AG04449 (cell line): ENCODE measurements around the gene ADAMTS14.
"Not testable (repeated sequence)": the region's sequence is repeated elsewhere in the genome, so short reads cannot be mapped to it uniquely, and the experiment has no call there.

Experiments
- CTCF ChIA-PET: fragments of 350-600 bp; formaldehyde crosslinking; extraction: SDS; loops from one replicate; lab custom pipeline; 2021; ENCODE audit warnings: antibody characterized with exemption; lab: Yijun Ruan, JAX
- POLR2A ChIA-PET: fragments of 400-600, 350-600 bp; formaldehyde crosslinking; extraction: SDS; loops from one replicate; lab custom pipeline; 2020; ENCODE audit warnings: antibody characterized with exemption, inconsistent platforms; lab: Yijun Ruan, JAX
- DNase-seq: peaks from one replicate; pipeline ENCODE4 v3.0.0-alpha.2; 2010; ENCODE audit warnings: low read depth, low spot score
- H3K4me3 ChIP-seq: 2 replicates; pipeline ENCODE4 v1.5.1; 2011; ENCODE audit warnings: low read depth, mild to moderate bottlenecking, control low read depth, low read length
- CTCF ChIP-seq: IDR thresholded peaks from one replicate; pipeline ENCODE4 v1.5.1; 2011; ENCODE audit warnings: mild to moderate bottlenecking, moderate library complexity, low read length, control low read depth, inconsistent platforms; ENCODE audit not compliant: insufficient read depth; ENCODE audit errors: missing control alignments

The ADAMTS14 gene

GRCh38 chr10:70672165-70673042, at the start of gene ADAMTS14:
Gene ADAMTS14 (plus strand): TSS chr10:70672506. CDS start chr10:70672803, 297 bp downstream.
- ChIA-PET POLR2A (no interaction called here), CTCF (interaction anchor here (0.8 to 1.4 kb wide), 3 partner anchors 10 to 81 kb away, joined by 3 read pairs; no protein-coding TSS in a partner anchor)
- no peak for DNase-seq
- H3K4me3 ChIP-seq = peak within 1 kb of the TSS; percentile 60
- no peak for TF ChIP-seq CTCF

GRCh38 chr10:70622541-70622940, 49.8 kb upstream of the ADAMTS14 start:
- no peak for DNase-seq
- CTCF ChIA-PET = no interaction called here
- POLR2A ChIA-PET = no interaction called here
- H3K4me3 ChIP-seq = no peak overlapping the region
- TF ChIP-seq CTCF = no peak

GRCh38 chr10:70622981-70623844, 49.1 kb upstream of the ADAMTS14 start:
- DNase-seq = no peak
- CTCF ChIA-PET = no interaction called here
- POLR2A ChIA-PET = no interaction called here
- H3K4me3 ChIP-seq = no peak overlapping the region
- TF ChIP-seq CTCF = no peak

GRCh38 chr10:70626056-70626455, 46.2 kb upstream of the ADAMTS14 start:
- CTCF ChIA-PET = no interaction called here

GRCh38 chr10:70629338-70629737, 43.0 kb upstream of the ADAMTS14 start:
- H3K4me3 ChIP-seq = no peak overlapping the region
- ChIA-PET CTCF (no interaction called here), POLR2A (no interaction called here)
- no peak for DNase-seq
- TF ChIP-seq CTCF = no peak

More at GRCh38 chr10:70626056-70626455, 46.2 kb upstream of the ADAMTS14 start:
- TF ChIP-seq CTCF = no peak
- POLR2A ChIA-PET = no interaction called here
- DNase-seq = no peak
- no peak overlapping the region for H3K4me3 ChIP-seq

- POLR2A ChIA-PET, H3K4me3 ChIP-seq, DNase-seq: not testable (repeated sequence)
- CTCF ChIA-PET = interaction anchor here (0.6 kb wide), 1 partner anchor 19 kb away, joined by 3 read pairs; no protein-coding TSS in a partner anchor
Measured at GRCh38 chr10:70631735-70632134, 40.6 kb upstream of the ADAMTS14 start.
